ENCODE data around the gene JAZF1.

DNA sequence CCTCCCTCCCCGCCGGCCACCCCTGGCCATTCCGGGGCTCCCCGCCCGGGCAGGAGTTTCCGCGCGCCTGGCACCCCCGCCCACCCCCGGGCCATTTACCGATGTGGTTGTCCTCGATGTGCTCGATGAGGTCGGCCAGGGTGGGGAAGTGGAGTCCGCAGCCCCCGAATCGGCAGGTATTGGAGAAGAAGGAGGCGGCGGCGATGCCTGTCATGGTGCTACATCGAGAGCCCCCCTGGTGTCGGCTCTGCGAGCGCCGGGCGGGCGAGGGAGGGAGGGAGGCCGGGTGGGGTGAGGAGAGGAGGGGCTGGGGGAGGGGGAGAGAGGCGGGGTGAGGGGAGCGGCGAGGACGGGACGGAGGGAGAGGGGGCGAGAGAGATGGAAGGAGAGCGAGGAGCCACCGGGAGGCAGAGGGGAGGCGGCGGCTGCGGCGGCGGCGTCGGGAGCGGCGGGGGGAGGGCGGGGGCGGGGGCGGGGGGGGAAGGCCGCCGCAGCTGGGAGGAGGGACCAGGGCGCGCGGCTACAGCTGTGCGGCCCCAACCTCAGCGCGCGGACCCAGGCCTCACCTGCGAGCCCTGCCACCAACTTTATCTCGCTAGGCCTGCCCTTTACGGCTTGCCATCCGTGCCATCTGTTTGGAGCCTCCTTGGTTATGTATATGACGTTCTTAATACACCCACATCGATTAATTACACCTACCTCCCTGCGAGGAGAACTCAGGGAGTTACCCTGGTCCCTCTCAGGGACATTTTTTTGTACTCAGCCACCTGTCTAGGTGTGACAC is at the start of gene JAZF1:
- no peak for TF ChIP-seq EZH2phosphoT487 (IDR thresholded peaks at IDR 0.05; ENCODE audit: borderline replicate concordance, low read length)
- TF ChIP-seq, protein P1, sequence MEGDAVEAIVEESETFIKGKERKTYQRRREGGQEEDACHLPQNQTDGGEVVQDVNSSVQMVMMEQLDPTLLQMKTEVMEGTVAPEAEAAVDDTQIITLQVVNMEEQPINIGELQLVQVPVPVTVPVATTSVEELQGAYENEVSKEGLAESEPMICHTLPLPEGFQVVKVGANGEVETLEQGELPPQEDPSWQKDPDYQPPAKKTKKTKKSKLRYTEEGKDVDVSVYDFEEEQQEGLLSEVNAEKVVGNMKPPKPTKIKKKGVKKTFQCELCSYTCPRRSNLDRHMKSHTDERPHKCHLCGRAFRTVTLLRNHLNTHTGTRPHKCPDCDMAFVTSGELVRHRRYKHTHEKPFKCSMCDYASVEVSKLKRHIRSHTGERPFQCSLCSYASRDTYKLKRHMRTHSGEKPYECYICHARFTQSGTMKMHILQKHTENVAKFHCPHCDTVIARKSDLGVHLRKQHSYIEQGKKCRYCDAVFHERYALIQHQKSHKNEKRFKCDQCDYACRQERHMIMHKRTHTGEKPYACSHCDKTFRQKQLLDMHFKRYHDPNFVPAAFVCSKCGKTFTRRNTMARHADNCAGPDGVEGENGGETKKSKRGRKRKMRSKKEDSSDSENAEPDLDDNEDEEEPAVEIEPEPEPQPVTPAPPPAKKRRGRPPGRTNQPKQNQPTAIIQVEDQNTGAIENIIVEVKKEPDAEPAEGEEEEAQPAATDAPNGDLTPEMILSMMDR (IDR thresholded peaks at IDR 0.05; ENCODE audit: low read depth, low read length, poor library complexity, severe bottlenecking) = no peak

Measured in DOHH2 (cell line).